SK-N-SH (cell line): ENCODE results near the gene MTNR1A. TPM values are rescaled to one million over a fixed set of nuclear protein-coding genes. Genes with fewer than 3 reads are reported as not detected.

ENCODE experiments used
- CTCF ChIA-PET: fragments of 300-600, 350-600 bp; formaldehyde crosslinking; extraction: SDS; loops from one replicate; lab custom pipeline; 2021; lab: Yijun Ruan, JAX
- POLR2A ChIA-PET: fragments of 350-600 bp; sonication (Branson Sonifier 250); formaldehyde crosslinking; extraction: SDS; loops from one replicate; lab custom pipeline; 2020; ENCODE audit warnings: antibody characterized with exemption, inconsistent platforms; lab: Yijun Ruan, JAX
- DNase-seq: peaks from one replicate; pipeline ENCODE4 v3.0.0; 2012
- H2AFZ ChIP-seq: fragments of 200-600 bp; sonication (generic); 2 replicates; pipeline ENCODE4 v1.8.1; 2016; ENCODE audit warnings: antibody characterized with exemption, mild to moderate bottlenecking, low read depth
- H3F3A ChIP-seq: fragments of 200-600 bp; sonication (generic); replicated peaks from 2 replicates; pipeline ENCODE3; 2016; ENCODE audit warnings: antibody characterized with exemption, mild to moderate bottlenecking; ENCODE audit not compliant: insufficient read depth
- H3K27ac ChIP-seq, 2 experiments: fragments of 200-500 bp in 1 of 2; fragments of 200-600 bp in 1 of 2; sonication (Bioruptor generic) in 1 of 2; sonication (generic), shearing (Covaris generic) in 1 of 2; 2 replicates each; pipeline versions ENCODE4 v1.5.1 to v1.6.1; 2014 to 2016; ENCODE audit warnings: low read depth in 2 of 2, inconsistent platforms in 1 of 2, low read length in 1 of 2, mild to moderate bottlenecking in 1 of 2, mixed read lengths in 1 of 2
- H3K27me3 ChIP-seq: fragments of 200-600 bp; sonication (generic), shearing (Covaris generic); 2 replicates; pipeline ENCODE4 v1.6.1; 2016; ENCODE audit warnings: mixed run types; ENCODE audit not compliant: insufficient read depth
- H3K36me3 ChIP-seq, 2 experiments: fragments of 200-500 bp in 1 of 2; fragments of 200-600 bp in 1 of 2; sonication (Bioruptor generic) in 1 of 2; sonication (generic) in 1 of 2; replicated peaks in 1 of 2; 2 replicates each; pipeline versions ENCODE3 to v1.5.1; 2014 to 2016; ENCODE audit warnings: low read length in 1 of 2, mild to moderate bottlenecking in 1 of 2; ENCODE audit not compliant: insufficient read depth in 2 of 2, control insufficient read depth in 1 of 2
- H3K4me1 ChIP-seq, 2 experiments: fragments of 200-500 bp in 1 of 2; fragments of 200-600 bp in 1 of 2; sonication (Bioruptor generic) in 1 of 2; sonication (generic), shearing (Covaris generic) in 1 of 2; 2 replicates each; pipeline versions ENCODE4 v1.5.1 to v1.6.1; 2014 to 2016; ENCODE audit warnings: low read depth in 1 of 2, low read length in 1 of 2, mixed run types in 1 of 2; ENCODE audit not compliant: insufficient read depth in 2 of 2, control insufficient read depth in 1 of 2
- H3K4me2 ChIP-seq: fragments of 200-600 bp; sonication (generic), shearing (Covaris generic); 2 replicates; pipeline ENCODE4 v1.6.1; 2017; ENCODE audit warnings: mixed run types
- H3K4me3 ChIP-seq, 2 experiments: fragments of 200-500 bp in 1 of 2; fragments of 200-600 bp in 1 of 2; sonication (Bioruptor generic) in 1 of 2; sonication (generic), shearing (Covaris generic) in 1 of 2; 2 replicates each; pipeline versions ENCODE4 v1.5.1 to v1.8.1; 2014 to 2016; ENCODE audit warnings: low read depth in 2 of 2, inconsistent platforms in 1 of 2, low read length in 1 of 2, mild to moderate bottlenecking in 1 of 2, mixed read lengths in 1 of 2, moderate library complexity in 1 of 2
- H3K79me2 ChIP-seq: fragments of 200-600 bp; sonication (generic); 2 replicates; pipeline ENCODE4 v1.8.1; 2017; ENCODE audit warnings: mild to moderate bottlenecking; ENCODE audit not compliant: insufficient read depth
- H3K9ac ChIP-seq: fragments of 200-600 bp; sonication (generic); 2 replicates; pipeline ENCODE4 v1.6.1; 2017; ENCODE audit warnings: mixed run types
- H3K9me2 ChIP-seq: fragments of 200-600 bp; sonication (generic); 2 replicates; pipeline ENCODE4 v1.6.1; 2017; ENCODE audit warnings: mixed run types
- H3K9me3 ChIP-seq: fragments of 200-600 bp; sonication (generic); 2 replicates; pipeline ENCODE4 v1.6.1; 2017; ENCODE audit warnings: mixed run types, mild to moderate bottlenecking, moderate library complexity
- H4K20me1 ChIP-seq: fragments of 200-600 bp; sonication (generic); 2 replicates; pipeline ENCODE4 v1.6.1; 2017; ENCODE audit warnings: mild to moderate bottlenecking, mixed run types; ENCODE audit not compliant: insufficient read depth
- CHD2 ChIP-seq: fragments of 150-350 bp; IDR thresholded peaks from 2 replicates; pipeline ENCODE4 v1.6.1; 2018; ENCODE audit warnings: low read length; ENCODE audit not compliant: partially characterized antibody
- EZH2phosphoT487 ChIP-seq: fragments of 200-600 bp; sonication (generic); IDR thresholded peaks from 2 replicates; pipeline ENCODE4 v1.6.1; 2017; ENCODE audit warnings: low read depth, mixed run types, mild to moderate bottlenecking, antibody characterized with exemption, moderate library complexity, borderline replicate concordance
- FOSL2 ChIP-seq: IDR thresholded peaks from 2 replicates; pipeline ENCODE4 v1.4.0; 2012; ENCODE audit warnings: low read depth, mild to moderate bottlenecking, moderate library complexity, borderline replicate concordance
- JUND ChIP-seq: IDR thresholded peaks from 2 replicates; pipeline ENCODE4 v1.4.0; 2012
- MEF2A ChIP-seq: IDR thresholded peaks from 2 replicates; pipeline ENCODE4 v1.4.0; 2012; ENCODE audit warnings: low read depth, borderline replicate concordance
- NRF1 ChIP-seq: IDR thresholded peaks from 2 replicates; pipeline ENCODE4 v1.6.1; 2012; ENCODE audit warnings: low read depth, mild to moderate bottlenecking, low read length
- RAD21 ChIP-seq: IDR thresholded peaks from 2 replicates; pipeline ENCODE4 v1.6.1; 2012; ENCODE audit warnings: mild to moderate bottlenecking, low read length
- RCOR1 ChIP-seq: fragments of 150-350 bp; IDR thresholded peaks from 2 replicates; pipeline ENCODE4 v1.6.1; 2017; ENCODE audit warnings: antibody characterized with exemption, low read length
- RFX5 ChIP-seq: IDR thresholded peaks from 2 replicates; pipeline ENCODE4 v1.6.1; 2012; ENCODE audit warnings: mild to moderate bottlenecking, improper control_type of control experiment, low read length
- RXRA ChIP-seq: IDR thresholded peaks from 2 replicates; pipeline ENCODE4 v1.4.0; 2012; ENCODE audit warnings: low read depth, mild to moderate bottlenecking, borderline replicate concordance
- SIN3A ChIP-seq: IDR thresholded peaks from 2 replicates; pipeline ENCODE4 v1.6.1; 2012; ENCODE audit warnings: low read depth, mild to moderate bottlenecking, low read length, moderate library complexity, borderline replicate concordance
- SMC3 ChIP-seq: IDR thresholded peaks from 2 replicates; pipeline ENCODE4 v1.6.1; 2012; ENCODE audit warnings: low read depth, low read length, improper control_type of control experiment
- TCF12 ChIP-seq: IDR thresholded peaks from 2 replicates; pipeline ENCODE4 v1.4.0; 2012
- TEAD4 ChIP-seq: IDR thresholded peaks from 2 replicates; pipeline ENCODE4 v1.4.0; 2012; ENCODE audit warnings: mild to moderate bottlenecking, borderline replicate concordance; ENCODE audit not compliant: insufficient read depth
- YY1 ChIP-seq: IDR thresholded peaks from 2 replicates; pipeline ENCODE4 v1.4.0; 2012; ENCODE audit warnings: low read depth, mild to moderate bottlenecking
- WGBS: methylation state at CpG from one replicate; pipeline ENCODE4 v1.1.6; 2017; ENCODE audit warnings: low lambda C conversion rate; 5-methylcytosine and 5-hydroxymethylcytosine counted together
- polyA plus RNA-seq, 3 experiments: library from polyadenylated mRNA; depleted of rRNA; stranded (reverse); fragments of >200 nt; gene quantifications; 2 replicates each; pipeline ENCODE4 v1.2.3, GENCODE V29; 2012
- TF ChIP-seq, protein P1 (sequence below): IDR thresholded peaks from 2 replicates; pipeline ENCODE4 v1.4.0; 2012; ENCODE audit warnings: low read depth
- TF ChIP-seq, protein P2 (sequence below): IDR thresholded peaks from 2 replicates; pipeline ENCODE4 v1.6.1; 2012; ENCODE audit warnings: mild to moderate bottlenecking, low read depth, low read length, moderate library complexity
- TF ChIP-seq, protein P3 (sequence below): fragments of 150-350 bp; IDR thresholded peaks from 2 replicates; pipeline ENCODE4 v1.6.1; 2016; ENCODE audit warnings: mild to moderate bottlenecking, low read depth, low read length
- TF ChIP-seq, protein P4 (sequence below): IDR thresholded peaks from 2 replicates; pipeline ENCODE4 v1.4.0; 2012; ENCODE audit warnings: low read depth, borderline replicate concordance
- TF ChIP-seq, protein P5 (sequence below): fragments of 150-350 bp; IDR thresholded peaks from 2 replicates; pipeline ENCODE4 v1.6.1; 2017; ENCODE audit warnings: antibody characterized with exemption, low read length, low read depth, borderline replicate concordance

The MTNR1A gene
- polyA plus RNA-seq, 1 of the 3 experiments (the other 2 are of a cell fraction), result not detected

DNA sequence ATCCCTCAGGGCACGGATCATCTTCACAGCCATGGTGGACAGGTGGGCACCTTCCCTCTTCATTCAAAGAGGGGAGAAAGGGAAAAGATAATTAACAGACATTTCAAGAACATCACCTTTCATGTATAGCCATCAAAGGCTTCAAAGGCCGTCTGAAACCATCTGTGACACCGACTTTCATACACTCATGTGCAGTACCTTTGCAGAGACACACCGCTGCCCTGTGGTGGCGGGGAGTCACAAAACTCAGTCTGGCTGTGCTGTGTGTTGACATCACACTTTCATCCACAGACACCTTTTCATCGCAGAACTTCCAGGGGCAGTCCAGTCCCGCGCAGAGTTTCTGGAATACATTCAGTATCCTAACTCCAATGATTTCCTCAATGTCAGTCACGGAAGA lies 47.6 kb upstream of the MTNR1A start:
- Histone ChIP-seq H2AFZ (no peak overlapping the region), H3K4me1 (no peaks in the 10 kb centered on the region; a peak in 1 of 4 replicates), H3K4me3 (no peak overlapping the region), H3K4me2 (no peak overlapping the region), H3F3A (no peaks in the 10 kb centered on the region), H4K20me1 (no peaks in the 10 kb centered on the region), H3K9me3 (no peaks in the 10 kb centered on the region), H3K27ac (no peak overlapping the region), H3K9me2 (no peaks in the 10 kb centered on the region), H3K36me3 (peaks cover 13 to 17% of the 10 kb centered on the region in 2 experiments), H3K79me2 (0 out of 2 replicates have a peak, but pooled peaks cover 2% of the 10 kb centered on the region), H3K9ac (no peak overlapping the region), H3K27me3 (no peaks in the 10 kb centered on the region)
- CTCF ChIA-PET, result no interaction called here
- TF ChIP-seq EZH2phosphoT487 (no peak), FOSL2 (no peak), RXRA (no peak), SMC3 (no peak), RFX5 (no peak), YY1 (no peak), NRF1 (no peak), TEAD4 (no peak), JUND (no peak), CHD2 (no peak)
- TF ChIP-seq, protein P1, sequence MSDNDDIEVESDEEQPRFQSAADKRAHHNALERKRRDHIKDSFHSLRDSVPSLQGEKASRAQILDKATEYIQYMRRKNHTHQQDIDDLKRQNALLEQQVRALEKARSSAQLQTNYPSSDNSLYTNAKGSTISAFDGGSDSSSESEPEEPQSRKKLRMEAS, result no peak
- TF ChIP-seq, protein P2, sequence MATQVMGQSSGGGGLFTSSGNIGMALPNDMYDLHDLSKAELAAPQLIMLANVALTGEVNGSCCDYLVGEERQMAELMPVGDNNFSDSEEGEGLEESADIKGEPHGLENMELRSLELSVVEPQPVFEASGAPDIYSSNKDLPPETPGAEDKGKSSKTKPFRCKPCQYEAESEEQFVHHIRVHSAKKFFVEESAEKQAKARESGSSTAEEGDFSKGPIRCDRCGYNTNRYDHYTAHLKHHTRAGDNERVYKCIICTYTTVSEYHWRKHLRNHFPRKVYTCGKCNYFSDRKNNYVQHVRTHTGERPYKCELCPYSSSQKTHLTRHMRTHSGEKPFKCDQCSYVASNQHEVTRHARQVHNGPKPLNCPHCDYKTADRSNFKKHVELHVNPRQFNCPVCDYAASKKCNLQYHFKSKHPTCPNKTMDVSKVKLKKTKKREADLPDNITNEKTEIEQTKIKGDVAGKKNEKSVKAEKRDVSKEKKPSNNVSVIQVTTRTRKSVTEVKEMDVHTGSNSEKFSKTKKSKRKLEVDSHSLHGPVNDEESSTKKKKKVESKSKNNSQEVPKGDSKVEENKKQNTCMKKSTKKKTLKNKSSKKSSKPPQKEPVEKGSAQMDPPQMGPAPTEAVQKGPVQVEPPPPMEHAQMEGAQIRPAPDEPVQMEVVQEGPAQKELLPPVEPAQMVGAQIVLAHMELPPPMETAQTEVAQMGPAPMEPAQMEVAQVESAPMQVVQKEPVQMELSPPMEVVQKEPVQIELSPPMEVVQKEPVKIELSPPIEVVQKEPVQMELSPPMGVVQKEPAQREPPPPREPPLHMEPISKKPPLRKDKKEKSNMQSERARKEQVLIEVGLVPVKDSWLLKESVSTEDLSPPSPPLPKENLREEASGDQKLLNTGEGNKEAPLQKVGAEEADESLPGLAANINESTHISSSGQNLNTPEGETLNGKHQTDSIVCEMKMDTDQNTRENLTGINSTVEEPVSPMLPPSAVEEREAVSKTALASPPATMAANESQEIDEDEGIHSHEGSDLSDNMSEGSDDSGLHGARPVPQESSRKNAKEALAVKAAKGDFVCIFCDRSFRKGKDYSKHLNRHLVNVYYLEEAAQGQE, result no peak
- TF ChIP-seq, protein P3, sequence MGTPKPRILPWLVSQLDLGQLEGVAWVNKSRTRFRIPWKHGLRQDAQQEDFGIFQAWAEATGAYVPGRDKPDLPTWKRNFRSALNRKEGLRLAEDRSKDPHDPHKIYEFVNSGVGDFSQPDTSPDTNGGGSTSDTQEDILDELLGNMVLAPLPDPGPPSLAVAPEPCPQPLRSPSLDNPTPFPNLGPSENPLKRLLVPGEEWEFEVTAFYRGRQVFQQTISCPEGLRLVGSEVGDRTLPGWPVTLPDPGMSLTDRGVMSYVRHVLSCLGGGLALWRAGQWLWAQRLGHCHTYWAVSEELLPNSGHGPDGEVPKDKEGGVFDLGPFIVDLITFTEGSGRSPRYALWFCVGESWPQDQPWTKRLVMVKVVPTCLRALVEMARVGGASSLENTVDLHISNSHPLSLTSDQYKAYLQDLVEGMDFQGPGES, result no peak
- WGBS, result 56% methylated on average over 8 of the region's 9 CpGs
- POLR2A ChIA-PET, result no interaction called here
- DNase-seq, result no peak

DNA sequence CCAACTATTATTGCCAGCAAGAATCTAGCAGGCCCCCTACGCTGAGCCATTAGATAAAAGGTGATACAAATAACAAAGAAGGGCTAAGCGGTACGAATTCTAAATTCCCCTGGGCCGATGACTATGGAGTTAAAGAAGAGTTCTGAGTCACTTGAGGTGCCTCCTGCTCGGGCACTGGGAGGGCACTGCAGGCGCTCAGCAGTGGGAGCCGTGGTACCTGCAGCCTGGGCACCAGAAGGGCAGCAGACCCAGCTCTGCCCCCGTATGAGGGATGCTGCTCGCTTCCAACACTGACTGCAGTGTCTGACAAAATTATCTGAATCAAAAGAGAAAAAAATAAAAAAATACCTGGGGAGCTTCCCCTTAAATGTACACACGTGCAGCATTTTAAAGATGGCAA lies 44.1 kb upstream of the MTNR1A start:
- peaks cover 15 to 25% of the 10 kb centered on the region in 2 experiments for H3K36me3 ChIP-seq
- TF ChIP-seq RAD21 (no peak), NRF1 (no peak), EZH2phosphoT487 (no peak), SIN3A (no peak), SMC3 (no peak), TEAD4 (no peak), RCOR1 (no peak), RFX5 (no peak), TCF12 (no peak), MEF2A (no peak)
- TF ChIP-seq, protein P4, sequence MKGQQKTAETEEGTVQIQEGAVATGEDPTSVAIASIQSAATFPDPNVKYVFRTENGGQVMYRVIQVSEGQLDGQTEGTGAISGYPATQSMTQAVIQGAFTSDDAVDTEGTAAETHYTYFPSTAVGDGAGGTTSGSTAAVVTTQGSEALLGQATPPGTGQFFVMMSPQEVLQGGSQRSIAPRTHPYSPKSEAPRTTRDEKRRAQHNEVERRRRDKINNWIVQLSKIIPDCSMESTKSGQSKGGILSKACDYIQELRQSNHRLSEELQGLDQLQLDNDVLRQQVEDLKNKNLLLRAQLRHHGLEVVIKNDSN, result no peak
- TF ChIP-seq, protein P5, sequence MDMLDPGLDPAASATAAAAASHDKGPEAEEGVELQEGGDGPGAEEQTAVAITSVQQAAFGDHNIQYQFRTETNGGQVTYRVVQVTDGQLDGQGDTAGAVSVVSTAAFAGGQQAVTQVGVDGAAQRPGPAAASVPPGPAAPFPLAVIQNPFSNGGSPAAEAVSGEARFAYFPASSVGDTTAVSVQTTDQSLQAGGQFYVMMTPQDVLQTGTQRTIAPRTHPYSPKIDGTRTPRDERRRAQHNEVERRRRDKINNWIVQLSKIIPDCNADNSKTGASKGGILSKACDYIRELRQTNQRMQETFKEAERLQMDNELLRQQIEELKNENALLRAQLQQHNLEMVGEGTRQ, result no peak
- TF ChIP-seq, all 33 proteins: peak for 0

More for the DNA sequence above, 44.1 kb upstream of the MTNR1A start:
- Histone ChIP-seq H3K27ac (no peak overlapping the region), H3K27me3 (peaks cover 6% of the 10 kb centered on the region; the same call in 1 of the 2 replicates), H3K4me2 (no peak overlapping the region), H3K79me2 (no peaks in the 10 kb centered on the region), H3K9me2 (no peaks in the 10 kb centered on the region), H3K9ac (no peak overlapping the region), H4K20me1 (no peaks in the 10 kb centered on the region), H2AFZ (no peak overlapping the region), H3F3A (no peaks in the 10 kb centered on the region), H3K4me1 (no peaks in the 10 kb centered on the region), H3K4me3 (no peak overlapping the region), H3K9me3 (no peaks in the 10 kb centered on the region)
- ChIA-PET CTCF (no interaction called here), POLR2A (no interaction called here)
- 35% methylated on average over 10 of the region's 10 CpGs for WGBS
- no peak for DNase-seq
